Endothelial cell of umbilical vein (primary cell): ENCODE data around the gene AQP1. TPM values are rescaled to one million over a fixed set of nuclear protein-coding genes. Genes with fewer than 3 reads are reported as not detected.

ENCODE experiments used
- BruUV-seq: library from RNA; stranded (reverse); fragments of 400-500 nt; replicated peaks from 2 replicates; lab custom pipeline; 2021; lab: Mats Ljungman, UMichigan
- CTCF ChIA-PET: fragments of 300-600, 350-600 bp; sonication (Branson Sonifier 250); formaldehyde crosslinking; loops from one replicate; lab custom pipeline; 2021; ENCODE audit warnings: antibody characterized with exemption, inconsistent platforms; lab: Charles Lee
- POLR2A ChIA-PET: fragments of 300-600, 350-600 bp; sonication (Branson Sonifier 250); formaldehyde crosslinking; loops from one replicate; lab custom pipeline; 2021; ENCODE audit warnings: antibody characterized with exemption, inconsistent platforms; lab: Charles Lee
- DNase-seq: peaks from one replicate; pipeline ENCODE4 v3.0.0-alpha.2; 2011; ENCODE audit warnings: low read depth, low spot score
- FAIRE-seq: peaks from 2 replicates; lab custom pipeline; 2011; peaks lifted over from hg19 to GRCh38; lab: Jason Lieb, UNC
- H2AFZ ChIP-seq: 2 replicates; pipeline ENCODE4 v1.6.0; 2012; ENCODE audit warnings: low read depth, low read length, control low read depth, inconsistent platforms
- H3K27ac ChIP-seq: 2 replicates; pipeline ENCODE4 v1.5.1; 2011; ENCODE audit warnings: low read depth, mild to moderate bottlenecking, control low read depth, low read length, moderate library complexity; ENCODE audit not compliant: insufficient read depth
- H3K27me3 ChIP-seq, 2 experiments: 2 replicates each; pipeline versions ENCODE4 v1.6.0 to v1.6.1; 2011; ENCODE audit warnings: low read length in 2 of 2, mixed read lengths in 1 of 2; ENCODE audit not compliant: control insufficient read depth in 2 of 2, insufficient read depth in 2 of 2
- H3K36me3 ChIP-seq, 2 experiments: 2 replicates in 1 of 2; 3 replicates in 1 of 2; pipeline ENCODE4 v1.5.1; 2011; ENCODE audit warnings: low read length in 2 of 2, mild to moderate bottlenecking in 1 of 2, moderate library complexity in 1 of 2; ENCODE audit not compliant: control insufficient read depth in 2 of 2, insufficient read depth in 2 of 2; ENCODE audit errors: extremely low read depth in 1 of 2
- H3K4me1 ChIP-seq: 3 replicates; pipeline ENCODE4 v1.5.1; 2011; ENCODE audit warnings: mild to moderate bottlenecking, low read length; ENCODE audit not compliant: control insufficient read depth, insufficient read depth; ENCODE audit errors: extremely low read depth
- H3K4me2 ChIP-seq: 2 replicates; pipeline ENCODE4 v1.6.1; 2011; ENCODE audit warnings: low read length, control low read depth, mixed read lengths; ENCODE audit not compliant: insufficient read depth
- H3K4me3 ChIP-seq, 3 experiments: fragments of 200-600 bp in 1 of 3; sonication (generic), shearing (Covaris generic) in 1 of 3; replicated peaks in 1 of 3; 2 replicates each; pipeline ENCODE4 v1.5.1; 2011 to 2016; ENCODE audit warnings: control low read depth in 3 of 3, low read length in 3 of 3, mild to moderate bottlenecking in 2 of 3, inconsistent platforms in 1 of 3, low read depth in 1 of 3, moderate library complexity in 1 of 3; ENCODE audit not compliant: insufficient read depth in 1 of 3
- H3K79me2 ChIP-seq: 2 replicates; pipeline ENCODE4 v1.6.0; 2012; ENCODE audit warnings: low read length, inconsistent platforms; ENCODE audit not compliant: control insufficient read depth, insufficient read depth
- H3K9ac ChIP-seq: replicated peaks from 2 replicates; pipeline ENCODE3; 2011; ENCODE audit warnings: low read length, control low read depth; ENCODE audit not compliant: insufficient read depth; ENCODE audit errors: extremely low read depth
- H3K9me1 ChIP-seq: replicated peaks from 3 replicates; pipeline ENCODE4 v1.6.0; 2011; ENCODE audit warnings: mild to moderate bottlenecking, low read length; ENCODE audit not compliant: control insufficient read depth, insufficient read depth; ENCODE audit errors: extremely low read depth
- H3K9me3 ChIP-seq: replicated peaks from 2 replicates; pipeline ENCODE4 v1.5.1; 2012; ENCODE audit warnings: low read length, inconsistent platforms; ENCODE audit not compliant: control insufficient read depth, insufficient read depth
- H4K20me1 ChIP-seq: replicated peaks from 2 replicates; pipeline ENCODE3; 2011; ENCODE audit warnings: mild to moderate bottlenecking, low read length; ENCODE audit not compliant: control insufficient read depth, insufficient read depth; ENCODE audit errors: extremely low read depth
- CTCF ChIP-seq, 2 donors: IDR thresholded peaks; 1 replicate in 1 of 2; 2 replicates in 1 of 2; pipeline ENCODE4 v1.5.1; 2011; ENCODE audit warnings: low read length in 2 of 2, mild to moderate bottlenecking in 2 of 2, moderate library complexity in 2 of 2, control low read depth in 1 of 2, inconsistent platforms in 1 of 2, low read depth in 1 of 2; ENCODE audit not compliant: insufficient read depth in 1 of 2; ENCODE audit errors: extremely low read depth in 1 of 2
- EZH2 ChIP-seq: IDR thresholded peaks from 2 replicates; pipeline ENCODE4 v1.6.1; 2012; ENCODE audit warnings: borderline replicate concordance, low read depth, mild to moderate bottlenecking, moderate library complexity, low read length, inconsistent platforms; ENCODE audit not compliant: severe bottlenecking
- FOS ChIP-seq: IDR thresholded peaks from 2 replicates; pipeline ENCODE4 v1.6.1; 2011; ENCODE audit warnings: mild to moderate bottlenecking, low read length, moderate library complexity, borderline replicate concordance; ENCODE audit not compliant: insufficient read depth
- GATA2 ChIP-seq: IDR thresholded peaks from 2 replicates; pipeline ENCODE4 v1.7.0; 2011; ENCODE audit warnings: low read depth, mild to moderate bottlenecking, moderate library complexity, mixed read lengths, low read length; ENCODE audit not compliant: insufficient read length, insufficient read depth
- JUN ChIP-seq: IDR thresholded peaks from 2 replicates; pipeline ENCODE4 v1.6.1; 2011; ENCODE audit warnings: borderline replicate concordance, low read depth; ENCODE audit not compliant: insufficient read length, insufficient read depth
- MAX ChIP-seq: IDR thresholded peaks from 2 replicates; pipeline ENCODE4 v1.6.1; 2011; ENCODE audit not compliant: insufficient read depth, insufficient read length
- MYC ChIP-seq: IDR thresholded peaks from one replicate; pipeline ENCODE4 v1.6.1; 2011; ENCODE audit warnings: mild to moderate bottlenecking, low read depth, low read length
- POLR2A ChIP-seq: IDR thresholded peaks from 2 replicates; pipeline ENCODE4 v1.6.1; 2012; ENCODE audit warnings: low read depth, mild to moderate bottlenecking, control low read depth, low read length
- POLR2AphosphoS5 ChIP-seq: IDR thresholded peaks from 2 replicates; pipeline ENCODE4 v1.6.1; 2012; ENCODE audit warnings: low read depth, mild to moderate bottlenecking, control low read depth, low read length, moderate library complexity; ENCODE audit not compliant: insufficient read depth
- dilution Hi-C: fragments of 300-500 bp; cut with MboI; formaldehyde crosslinking; loops from one replicate; pipeline ENCODE4 v1.15.0; 2019; ENCODE audit warnings: low sequenced_read_pairs; ENCODE audit not compliant: extremely low pct_ligation_motif_present
- intact Hi-C: fragments of 100-400 bp; cut with micrococcal nuclease; formaldehyde crosslinking; loops from one replicate; pipeline ENCODE4 v1.10.0; 2022
- polyA plus RNA-seq, 4 experiments: library from polyadenylated mRNA; depleted of rRNA in 3 of 4; stranded (reverse) in 3 of 4; unstranded in 1 of 4; fragments of >200 nt; gene quantifications; 2 replicates each; pipeline versions ENCODE4 v1.2.1 to v1.2.3, GENCODE V29; 2011 to 2012; ENCODE audit warnings: missing spikeins in 1 of 4
- total RNA-seq: library from RNA; stranded (reverse); gene quantifications from 2 replicates; pipeline ENCODE4 v1.2.3, GENCODE V29; 2021

AQP1 gene
- total and polyA plus RNA-seq, 2 donors (not counting 3 experiments of a cell fraction or from before 2014, with no cell fraction given): 11.7 to 15.9 TPM

- dilution Hi-C loops: no loop called here
- no TSS peak for BruUV-seq
Measured at GRCh38 chr7:30881448-30881847, 30.2 kb upstream of the AQP1 start.

More at GRCh38 chr7:30881448-30881847, 30.2 kb upstream of the AQP1 start:
- Histone ChIP-seq H3K4me1 (no peaks in the 10 kb centered on the region), H3K79me2 (no peaks in the 10 kb centered on the region), H3K9me3 (no peaks in the 10 kb centered on the region), H3K9ac (no peak overlapping the region), H4K20me1 (no peaks in the 10 kb centered on the region), H3K4me2 (no peak overlapping the region), H3K4me3 (no peak overlapping the region), H3K36me3 (no peaks in the 10 kb centered on the region), H2AFZ (no peak overlapping the region), H3K9me1 (no peaks in the 10 kb centered on the region), H3K27me3 (peaks cover 0 to 4% of the 10 kb centered on the region in 2 experiments), H3K27ac (no peak overlapping the region)
- DNase-seq: no peak
- ChIA-PET CTCF (interaction anchor here (1.6 kb wide), 1 partner anchor 58 kb away, joined by 11 read pairs; no protein-coding TSS in a partner anchor), POLR2A (no interaction called here)
- intact Hi-C loops: no loop called here
- TF ChIP-seq GATA2 (no peak), POLR2A (no peak), CTCF (IDR thresholded peaks at IDR 0.05; ENCODE audit: extremely low read depth in 1 of 2, insufficient read depth in 1 of 2, low read depth in 1 of 2, low read length in 2 of 2) (no peak), MAX (no peak), EZH2 (no peak), MYC (no peak), JUN (no peak), POLR2AphosphoS5 (no peak), FOS (no peak)
- FAIRE-seq: no peak
